ENCODE results near the gene SH2D3C.

SH2D3C gene

DNA sequence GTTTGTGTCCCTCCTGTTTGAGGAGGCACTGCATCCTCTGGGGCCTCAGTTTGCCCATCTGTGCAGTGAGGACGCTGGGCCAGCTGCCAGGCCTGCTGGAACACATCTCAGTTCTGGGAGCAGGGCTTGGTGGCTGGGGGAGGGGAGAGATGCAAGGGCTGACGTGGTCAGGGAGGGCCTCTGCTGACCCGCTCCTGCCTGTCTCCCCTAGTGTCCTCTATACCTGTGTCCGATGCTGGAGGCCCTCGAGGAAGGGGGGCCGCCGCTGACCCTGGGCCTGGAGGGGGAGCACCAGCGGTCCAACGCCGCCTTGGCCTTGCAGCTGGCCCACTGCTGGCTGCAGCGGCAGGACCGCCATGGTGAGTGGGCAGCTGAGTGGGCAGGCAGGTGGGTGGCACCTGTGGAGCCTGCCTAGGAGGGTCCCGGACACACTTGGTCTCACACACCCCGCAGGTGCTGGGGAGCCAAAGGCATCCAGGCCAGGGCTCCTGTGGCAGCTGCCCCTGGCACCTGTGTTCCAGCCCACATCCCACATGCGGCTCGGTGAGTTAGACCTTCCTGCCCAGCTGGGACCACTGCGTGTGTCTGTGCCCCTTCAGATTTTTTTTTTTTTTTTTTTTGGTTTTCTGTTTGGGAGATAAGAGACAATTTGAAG lies 30.0 kb upstream of the SH2D3C start:
- DNase-seq: no peak

DNA sequence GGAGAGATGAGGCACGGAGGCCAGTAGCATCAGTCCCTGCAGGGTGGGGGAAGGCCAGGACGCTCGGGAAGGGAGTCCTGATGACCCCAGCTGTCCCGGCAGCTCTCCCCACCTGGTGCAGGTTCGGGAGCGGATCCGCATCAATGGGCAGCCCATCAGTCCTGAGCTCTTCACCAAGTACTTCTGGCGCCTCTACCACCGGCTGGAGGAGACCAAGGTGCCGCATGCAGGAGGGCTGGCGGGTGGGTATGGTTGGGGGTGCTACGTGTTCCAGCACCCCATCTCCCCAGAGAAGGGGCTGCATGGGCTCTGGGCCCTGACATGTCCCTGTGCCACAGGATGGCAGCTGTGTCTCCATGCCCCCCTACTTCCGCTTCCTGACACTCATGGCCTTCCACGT lies 28.4 kb upstream of the SH2D3C start:
- no peak for DNase-seq

GRCh38 chr9:127805620-127806019 lies 27.2 kb upstream of the SH2D3C start:
- DNase-seq: peak; percentile 73

- DNase-seq: no peak
Measured at GRCh38 chr9:127803507-127804352, 25.3 kb upstream of the SH2D3C start.

DNA sequence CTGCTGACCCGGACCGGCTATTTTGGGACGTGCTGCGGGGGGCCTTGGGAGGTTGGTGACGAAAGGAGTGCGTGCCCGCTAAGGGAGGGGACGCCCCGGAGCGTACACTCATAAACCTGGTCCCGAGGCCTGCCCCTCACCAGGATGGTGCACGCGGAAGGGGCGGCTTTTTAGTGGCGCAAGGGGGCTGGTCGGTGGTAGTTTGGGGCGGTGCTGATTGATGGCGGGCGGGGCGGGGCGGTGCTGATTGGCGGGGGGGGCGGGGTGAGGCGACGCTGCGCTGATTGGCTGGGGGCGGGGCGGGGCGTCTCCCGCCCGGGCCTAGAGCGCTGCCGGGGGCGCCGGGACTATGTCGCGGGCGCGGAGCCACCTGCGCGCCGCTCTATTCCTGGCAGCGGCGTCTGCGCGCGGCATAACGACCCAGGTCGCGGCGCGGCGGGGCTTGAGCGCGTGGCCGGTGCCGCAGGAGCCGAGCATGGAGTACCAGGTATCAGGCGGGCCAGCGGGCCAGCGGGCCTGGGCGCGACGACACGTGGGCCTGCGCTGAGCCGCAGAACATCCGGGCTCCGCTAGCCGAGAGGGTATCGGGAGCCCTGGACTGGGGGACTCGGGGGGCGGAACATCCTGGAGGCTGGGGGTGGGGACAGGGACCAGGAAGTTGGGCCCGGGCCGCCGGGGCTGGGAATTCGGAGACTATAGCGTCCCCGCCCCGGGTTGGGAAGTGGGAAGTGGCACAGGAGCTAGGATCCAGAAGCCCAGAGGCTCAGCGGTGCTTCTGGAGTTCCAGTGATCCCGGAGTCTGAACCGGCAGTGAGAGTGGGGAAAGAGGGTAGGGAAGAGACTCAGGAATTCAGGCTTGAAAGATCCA lies 24.3 kb upstream of the SH2D3C start, which contains the start of gene FPGS:
FPGS (plus strand) TSS at position 307 of the 868 bp plus-strand sequence; CDS start at position 350, 43 bp downstream.
- peak; percentile 91 for DNase-seq

DNA sequence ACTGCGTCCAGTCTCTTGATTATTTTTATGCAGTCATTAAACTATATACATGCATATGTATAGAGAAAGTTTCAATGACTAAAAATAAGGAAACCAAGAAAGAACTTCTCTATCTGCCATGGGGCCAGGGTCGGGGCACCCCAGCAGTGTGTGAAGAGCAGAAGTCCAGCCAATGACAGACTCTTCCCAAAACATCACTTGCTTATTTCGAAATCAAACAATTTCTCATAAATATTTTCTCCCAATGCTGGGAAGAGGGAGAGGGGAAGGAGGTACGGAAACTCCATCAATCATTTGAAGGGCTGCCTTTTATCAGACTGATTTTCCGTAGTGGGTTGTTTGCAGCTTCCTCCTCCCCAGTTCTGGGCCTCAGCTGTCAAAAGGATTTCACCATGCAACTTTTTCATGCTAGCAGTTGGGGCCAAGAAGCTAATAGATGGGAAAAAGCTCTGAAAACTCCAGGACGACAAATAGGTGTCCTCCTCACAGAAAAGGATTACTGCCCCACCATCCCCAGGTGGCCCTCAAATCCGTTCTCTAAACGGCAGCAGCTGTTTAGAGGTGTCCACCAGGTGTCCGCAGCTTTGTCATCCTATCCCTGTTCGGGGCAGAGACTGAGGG lies 23.6 kb upstream of the SH2D3C start:
- no peak for DNase-seq

- DNase-seq: no peak
Measured at GRCh38 chr9:127796852-127797370, 18.4 kb upstream of the SH2D3C start.

DNA sequence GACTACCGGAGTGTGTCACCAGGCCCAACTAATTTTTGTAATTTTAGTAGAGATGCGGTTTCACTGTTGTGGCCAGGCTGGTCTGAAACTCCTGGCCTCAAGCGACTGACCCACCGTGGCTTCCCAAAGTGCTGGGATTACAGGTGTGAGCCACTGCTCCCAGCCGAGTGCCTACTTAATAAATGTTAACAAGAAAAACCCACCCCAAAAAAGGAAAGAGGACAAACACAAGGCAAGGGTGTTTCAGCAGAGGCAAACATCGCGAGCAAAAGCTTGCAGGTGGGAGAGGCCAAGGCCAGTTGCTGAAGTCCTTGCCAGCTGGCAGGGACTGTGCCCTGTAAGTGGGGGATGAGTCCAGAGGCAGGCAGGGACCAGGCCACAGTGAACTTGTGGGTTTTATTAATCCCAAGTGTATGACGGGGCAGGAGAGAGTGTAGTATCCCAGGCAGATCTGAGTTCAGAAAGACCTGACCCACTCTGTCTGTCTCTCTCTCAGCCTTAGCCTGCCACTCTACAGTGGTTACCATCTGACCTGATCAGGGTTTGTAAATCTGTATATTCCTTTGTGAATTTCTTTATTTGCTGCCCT lies 17.9 kb upstream of the SH2D3C start:
- DNase-seq: no peak

DNA sequence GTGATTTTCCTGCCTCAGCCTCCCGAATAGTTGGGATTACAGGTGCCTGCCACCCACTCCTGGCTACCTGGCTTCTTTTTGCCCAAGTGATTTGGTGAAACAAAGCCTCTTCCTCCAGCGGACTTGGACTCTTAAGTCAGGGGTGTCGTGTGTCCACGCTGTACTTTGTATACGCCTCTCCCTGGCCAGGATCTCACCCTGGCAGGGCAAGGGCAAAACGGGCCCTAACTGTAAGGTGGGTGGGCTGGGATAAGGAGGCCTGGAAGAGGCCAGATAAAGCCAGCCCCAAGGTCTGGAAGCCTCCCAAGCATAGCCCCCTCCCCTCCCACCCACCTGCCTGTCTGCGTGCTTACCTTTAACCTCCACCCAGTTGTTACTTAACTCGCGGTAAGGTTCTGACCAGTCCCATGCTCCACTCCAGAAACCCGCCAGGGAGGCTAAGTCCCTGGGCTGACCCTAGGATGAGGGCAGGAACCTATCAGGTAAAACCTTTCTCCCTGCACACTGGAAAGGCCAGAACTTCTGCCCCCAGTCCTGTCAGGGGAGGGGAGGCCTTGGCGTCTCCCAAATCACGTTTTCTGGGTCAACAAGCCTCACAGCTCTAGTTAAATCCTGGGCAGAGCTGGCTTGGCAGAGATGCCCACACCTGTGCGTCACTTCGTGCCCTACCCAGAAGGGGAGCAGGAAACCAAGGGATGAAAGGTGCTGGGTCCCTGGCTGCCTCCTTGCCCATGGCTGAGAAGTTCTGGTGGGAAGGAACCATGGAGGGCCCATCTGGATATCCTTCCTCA lies 15.7 kb upstream of the SH2D3C start:
- DNase-seq: no peak

- peak; percentile 75 for DNase-seq
Measured at GRCh38 chr9:127793093-127793708, 14.7 kb upstream of the SH2D3C start.

DNA sequence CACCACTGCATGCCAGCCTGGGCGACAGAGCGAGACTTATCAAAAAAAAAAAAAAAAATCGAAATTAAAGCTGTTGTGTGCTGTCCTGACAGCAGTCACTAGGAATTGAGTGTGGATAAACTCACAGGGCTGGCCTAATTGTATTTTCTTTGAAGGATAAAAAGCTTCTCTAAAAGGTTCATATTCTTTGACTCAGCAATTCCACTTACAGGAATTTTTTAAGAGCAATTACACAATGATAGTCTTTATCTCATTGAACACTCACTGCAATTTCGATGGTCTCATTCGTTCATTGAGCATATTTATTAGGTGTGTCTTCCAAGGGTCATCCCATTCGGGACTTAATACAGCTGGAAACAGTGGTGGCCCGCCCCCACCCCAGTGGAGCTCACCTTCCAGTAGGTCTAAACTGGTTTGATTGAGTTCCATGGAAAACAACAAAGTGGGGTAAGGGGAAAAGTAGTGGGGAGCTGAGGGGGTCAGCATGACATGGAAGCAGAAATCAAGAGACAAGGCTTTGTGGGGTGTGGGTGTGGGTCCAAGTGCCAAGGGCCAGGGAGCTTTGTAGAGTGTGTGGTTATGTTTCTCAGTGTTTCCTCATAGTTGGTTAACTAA lies 14.1 kb upstream of the SH2D3C start:
- DNase-seq: no peak

DNA sequence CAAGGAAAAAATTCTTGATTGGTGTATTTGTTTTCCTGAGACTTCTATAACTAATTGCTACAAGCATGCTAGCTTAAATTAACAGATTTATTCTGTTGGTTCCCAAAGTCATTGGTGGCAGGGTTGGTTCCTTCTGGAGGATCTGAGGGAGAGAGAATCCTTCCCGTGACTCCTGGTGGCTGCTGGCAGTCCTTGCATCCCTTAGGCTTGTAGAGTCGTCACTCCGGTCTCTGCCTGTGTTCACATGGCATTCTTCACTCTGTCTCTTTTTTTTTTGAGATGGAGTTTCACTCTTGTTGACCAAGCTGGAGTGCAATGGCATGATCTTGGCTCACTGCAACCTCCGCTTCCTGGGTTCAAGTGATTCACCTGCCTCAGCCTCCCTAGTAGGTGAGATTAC lies 12.6 kb upstream of the SH2D3C start:
- DNase-seq: no peak

DNA sequence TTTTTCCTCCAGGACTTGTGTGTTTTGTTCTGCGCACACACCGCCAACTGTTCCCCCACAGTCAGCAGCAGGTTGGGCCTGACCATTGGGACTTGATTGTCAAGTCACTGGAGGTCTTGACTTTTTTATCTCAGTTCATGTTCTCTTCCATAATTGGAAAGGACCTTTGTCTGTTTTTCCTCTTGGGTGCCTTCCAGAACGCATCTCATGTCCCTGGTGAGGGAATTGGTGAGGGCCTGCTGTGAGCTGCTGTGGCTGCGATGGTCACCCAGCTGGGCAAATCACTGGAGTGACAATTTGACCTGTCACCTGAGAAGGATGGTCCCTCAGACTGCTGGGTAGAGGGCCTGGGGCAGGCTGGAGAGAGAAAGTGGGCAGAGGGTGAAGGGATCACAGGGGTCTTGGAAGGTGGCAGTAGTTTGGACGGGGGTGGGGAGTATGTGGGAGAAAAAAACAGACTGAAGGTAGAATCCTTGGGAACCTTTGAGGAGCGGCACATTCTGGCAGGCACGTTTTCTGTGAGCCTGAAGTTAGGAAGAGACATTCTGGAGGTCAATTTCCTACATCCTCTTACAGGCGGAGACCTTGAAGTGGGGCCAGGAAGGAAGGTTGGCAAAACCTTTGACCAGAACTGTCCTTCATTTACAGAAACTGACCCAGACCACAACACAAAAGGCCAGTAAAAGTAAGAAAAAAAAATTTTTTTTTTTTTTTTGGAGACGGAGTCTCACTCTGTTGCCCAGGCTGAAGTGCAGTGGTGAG lies 11.8 kb upstream of the SH2D3C start:
- DNase-seq: no peak

- DNase-seq: no peak
Measured at GRCh38 chr9:127789179-127789578, 10.7 kb upstream of the SH2D3C start.

DNA sequence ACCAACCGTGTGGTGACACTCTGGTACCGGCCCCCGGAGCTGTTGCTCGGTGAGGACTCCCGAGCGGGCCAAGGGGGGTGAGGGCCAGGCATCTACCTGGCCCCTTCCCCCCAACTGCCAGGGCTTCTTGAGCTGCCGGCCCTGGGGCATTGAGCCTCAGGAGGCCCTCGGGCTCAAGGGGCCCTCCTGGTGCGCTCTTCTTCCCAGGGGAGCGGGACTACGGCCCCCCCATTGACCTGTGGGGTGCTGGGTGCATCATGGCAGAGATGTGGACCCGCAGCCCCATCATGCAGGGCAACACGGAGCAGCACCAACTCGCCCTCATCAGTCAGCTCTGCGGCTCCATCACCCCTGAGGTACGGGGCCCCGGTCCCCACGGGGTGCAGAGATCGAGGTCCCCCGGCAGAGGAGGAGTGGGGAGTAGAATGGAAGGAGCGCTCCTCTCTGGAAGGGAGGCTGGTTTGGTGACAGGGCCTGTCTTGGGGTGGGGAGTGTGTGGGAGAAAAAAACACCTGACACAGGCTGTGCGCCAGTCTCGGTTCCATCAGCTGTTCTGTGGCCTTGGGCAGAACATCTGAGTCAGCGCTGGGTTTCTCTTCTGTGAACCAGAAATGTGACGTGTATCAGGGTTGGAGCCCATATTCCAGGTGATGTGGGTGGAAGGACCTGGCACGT lies 10.0 kb upstream of the SH2D3C start:
- DNase-seq: no peak

DNA sequence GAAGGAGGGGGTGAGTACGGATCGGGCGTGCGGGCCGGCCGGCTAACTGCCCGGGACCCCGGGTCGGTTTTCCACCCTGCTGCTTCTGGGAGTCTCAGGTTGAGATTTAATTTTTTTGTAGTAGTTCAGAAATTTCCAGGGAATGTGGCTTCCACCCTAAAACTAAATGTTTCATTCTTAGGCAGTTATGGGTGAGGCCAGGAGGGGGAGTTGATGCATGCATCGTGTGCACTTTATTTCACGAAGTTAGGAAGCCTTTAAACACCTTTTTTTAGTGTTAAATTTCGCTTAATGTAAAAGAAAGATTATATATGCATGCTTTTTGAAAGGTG lies 8.3 kb upstream of the SH2D3C start:
- DNase-seq: no peak

DNA sequence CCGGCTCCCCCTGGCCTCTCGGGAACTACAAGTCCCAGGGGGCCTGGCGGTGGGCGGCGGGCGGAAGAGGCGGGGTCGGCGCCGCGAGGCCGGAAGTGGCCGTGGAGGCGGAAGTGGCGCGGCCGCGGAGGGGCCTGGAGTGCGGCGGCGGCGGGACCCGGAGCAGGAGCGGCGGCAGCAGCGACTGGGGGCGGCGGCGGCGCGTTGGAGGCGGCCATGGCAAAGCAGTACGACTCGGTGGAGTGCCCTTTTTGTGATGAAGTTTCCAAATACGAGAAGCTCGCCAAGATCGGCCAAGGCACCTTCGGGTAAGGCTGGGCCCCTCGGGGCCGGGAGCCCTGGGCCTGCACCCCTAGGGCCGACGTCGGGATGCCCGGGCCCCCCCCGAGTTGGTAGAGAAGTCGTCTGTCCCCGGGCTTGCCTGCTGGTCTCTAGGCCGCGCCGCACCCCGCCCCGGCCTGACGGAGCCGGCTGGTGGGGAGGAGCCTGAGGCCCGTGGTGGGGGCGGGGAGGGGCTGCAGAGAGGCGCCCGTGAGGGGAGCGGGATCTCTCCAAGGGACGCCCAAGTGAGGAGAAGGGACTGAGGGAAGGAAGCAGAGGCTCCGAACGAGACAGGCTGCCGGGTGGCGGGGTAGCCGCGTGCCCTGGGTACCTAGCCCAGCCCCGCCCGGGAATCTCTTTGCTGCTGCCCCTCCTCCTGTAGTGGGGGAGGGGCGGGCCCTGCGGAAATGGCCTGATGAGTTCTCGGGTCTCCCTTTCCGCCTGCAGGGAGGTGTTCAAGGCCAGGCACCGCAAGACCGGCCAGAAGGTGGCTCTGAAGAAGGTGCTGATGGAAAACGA lies 7.7 kb upstream of the SH2D3C start, which contains the start of gene CDK9:
CDK9 (plus strand) TSS at position 102 of the 840 bp plus-strand sequence; CDS start at position 217, 115 bp downstream.
- peak; percentile 90 for DNase-seq

Data from NCI-H82 (cell line).